ENCODE results near the gene NCOA6. TPM values are rescaled to one million over a fixed set of nuclear protein-coding genes. Genes with fewer than 3 reads are reported as not detected.

The NCOA6 gene
- total RNA-seq, 1 donor from 2014 or later, result 15.5 TPM

DNA sequence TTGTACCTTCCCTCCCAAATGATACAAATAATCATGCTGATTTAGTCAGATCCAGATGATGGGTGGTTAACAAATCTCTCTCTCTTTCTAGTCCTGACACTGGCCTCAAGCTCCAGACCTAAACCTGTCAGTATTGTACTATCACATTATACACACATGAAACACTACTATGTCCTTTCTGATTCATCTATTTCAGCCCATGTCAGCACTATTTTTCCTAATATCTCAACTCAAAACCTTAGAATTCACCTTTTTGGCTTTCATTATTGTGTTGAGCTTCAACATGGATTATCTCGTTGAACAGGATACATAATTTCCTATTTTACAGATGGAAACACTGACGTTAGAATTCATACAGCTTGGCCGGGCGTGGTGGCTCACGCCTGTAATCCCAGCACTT is 152.0 kb downstream of the NCOA6 start:
- no peak overlapping the region for H3K4me3 ChIP-seq (ENCODE audit: low read depth, low read length)
- no peak for DNase-seq (ENCODE audit: low read depth)
- TF ChIP-seq, protein P1, sequence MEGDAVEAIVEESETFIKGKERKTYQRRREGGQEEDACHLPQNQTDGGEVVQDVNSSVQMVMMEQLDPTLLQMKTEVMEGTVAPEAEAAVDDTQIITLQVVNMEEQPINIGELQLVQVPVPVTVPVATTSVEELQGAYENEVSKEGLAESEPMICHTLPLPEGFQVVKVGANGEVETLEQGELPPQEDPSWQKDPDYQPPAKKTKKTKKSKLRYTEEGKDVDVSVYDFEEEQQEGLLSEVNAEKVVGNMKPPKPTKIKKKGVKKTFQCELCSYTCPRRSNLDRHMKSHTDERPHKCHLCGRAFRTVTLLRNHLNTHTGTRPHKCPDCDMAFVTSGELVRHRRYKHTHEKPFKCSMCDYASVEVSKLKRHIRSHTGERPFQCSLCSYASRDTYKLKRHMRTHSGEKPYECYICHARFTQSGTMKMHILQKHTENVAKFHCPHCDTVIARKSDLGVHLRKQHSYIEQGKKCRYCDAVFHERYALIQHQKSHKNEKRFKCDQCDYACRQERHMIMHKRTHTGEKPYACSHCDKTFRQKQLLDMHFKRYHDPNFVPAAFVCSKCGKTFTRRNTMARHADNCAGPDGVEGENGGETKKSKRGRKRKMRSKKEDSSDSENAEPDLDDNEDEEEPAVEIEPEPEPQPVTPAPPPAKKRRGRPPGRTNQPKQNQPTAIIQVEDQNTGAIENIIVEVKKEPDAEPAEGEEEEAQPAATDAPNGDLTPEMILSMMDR (conservative IDR thresholded peaks at IDR 0.05; ENCODE audit: low read depth, low read length), result no peak

DNA sequence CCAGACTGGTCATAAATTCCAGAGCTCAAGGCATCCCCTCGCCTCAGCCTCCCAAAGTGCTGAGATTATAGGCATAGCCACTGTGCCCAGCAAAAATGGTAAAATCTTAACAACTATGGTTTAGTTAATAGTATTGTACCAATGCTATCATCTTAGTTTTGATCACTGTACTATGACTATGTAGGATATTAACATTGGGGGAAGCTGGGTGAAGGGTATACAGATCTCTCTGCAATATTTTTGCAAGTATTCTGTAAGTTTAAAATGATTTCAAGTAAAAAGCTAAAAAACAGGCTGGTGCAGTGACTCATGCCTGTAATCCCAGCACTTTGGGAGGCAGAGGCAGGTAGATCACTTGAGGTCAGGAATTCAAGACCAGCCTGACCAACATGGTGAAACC is 156.4 kb downstream of the NCOA6 start:
- no peak overlapping the region for H3K4me3 ChIP-seq (ENCODE audit: low read depth, low read length)
- no peak for DNase-seq (ENCODE audit: low read depth)
- TF ChIP-seq, protein P1 (conservative IDR thresholded peaks at IDR 0.05; ENCODE audit: low read depth, low read length), result no peak

Other genes starting within 250 kb of the NCOA6 start
- 29.4 and 30.2 TPM in 2 replicates for gene PIGU, start 148.6 kb downstream of the NCOA6 start, total RNA-seq
- 3.3 and 4.3 TPM in 2 replicates for gene TP53INP2, start 121.3 kb downstream of the NCOA6 start, total RNA-seq
- 2.9 and 9.2 TPM in 2 replicates for gene GGT7, start 47.2 kb upstream of the NCOA6 start, total RNA-seq
- 24.3 and 28.1 TPM in 2 replicates for gene ACSS2, start 51.0 kb upstream of the NCOA6 start, total RNA-seq
- 76.2 and 82.8 TPM in 2 replicates for gene GSS, start 130.2 kb upstream of the NCOA6 start, total RNA-seq
- not detected in 2 replicates for gene MYH7B, start 130.2 kb upstream of the NCOA6 start, total RNA-seq